Thyroid gland (tissue), 4 donors: Measurements from ENCODE around the gene GBGT1.

Source experiments
- CTCF ChIP-seq, 6 experiments: fragments of 200-600 bp in 3 of 6; fragments of 450-650 bp in 3 of 6; sonication (generic) in 3 of 6; IDR thresholded peaks; one replicate each; pipeline ENCODE4 v1.5.1; 2016 to 2019; ENCODE audit warnings: antibody characterized with exemption in 6 of 6, mild to moderate bottlenecking in 2 of 6, inconsistent platforms in 1 of 6, moderate library complexity in 1 of 6
- POLR2A ChIP-seq, 2 donors: fragments of 450-650 bp; IDR thresholded peaks; one replicate each; pipeline ENCODE4 v1.6.1; 2017; ENCODE audit warnings: antibody characterized with exemption in 2 of 2, mild to moderate bottlenecking in 2 of 2, moderate library complexity in 1 of 2

GRCh38 chr9:133144142-133144903 lies 19.4 kb downstream of the GBGT1 start:
- TF ChIP-seq POLR2A (IDR thresholded peaks at IDR 0.05) (no peak), CTCF (IDR thresholded peaks at IDR 0.05) (peak; percentile 80 to 99 (median 98))
